Ishikawa (cell line): Measurements from ENCODE around the gene TM4SF18.
A peak's percentile ranks its signal among the peaks of the same experiment; 100 is the strongest.

Source experiments
- CEBPB ChIP-seq: IDR thresholded peaks from 2 replicates; pipeline ENCODE4 v1.6.1; 2012
- CREB1 ChIP-seq: IDR thresholded peaks from 2 replicates; pipeline ENCODE4 v1.6.1; 2012; ENCODE audit warnings: low read depth
- EGR1 ChIP-seq: IDR thresholded peaks from 2 replicates; pipeline ENCODE4 v1.6.1; 2012
- EP300 ChIP-seq: IDR thresholded peaks from 2 replicates; pipeline ENCODE4 v1.6.1; 2012; ENCODE audit warnings: borderline replicate concordance
- FOXM1 ChIP-seq: IDR thresholded peaks from 2 replicates; pipeline ENCODE4 v1.6.1; 2012; ENCODE audit warnings: low read depth, borderline replicate concordance
- MAX ChIP-seq: IDR thresholded peaks from 2 replicates; pipeline ENCODE4 v1.6.1; 2012
- NFIC ChIP-seq: IDR thresholded peaks from 2 replicates; pipeline ENCODE4 v1.6.1; 2012
- RAD21 ChIP-seq: IDR thresholded peaks from 2 replicates; pipeline ENCODE4 v1.6.1; 2012; ENCODE audit warnings: low read depth
- REST ChIP-seq: IDR thresholded peaks from 2 replicates; pipeline ENCODE4 v1.6.1; 2012; ENCODE audit warnings: low read depth, mild to moderate bottlenecking
- TAF1 ChIP-seq: IDR thresholded peaks from 2 replicates; pipeline ENCODE4 v1.6.1; 2012; ENCODE audit warnings: low read depth, mild to moderate bottlenecking
- TCF12 ChIP-seq: IDR thresholded peaks from 2 replicates; pipeline ENCODE4 v1.6.1; 2012; ENCODE audit warnings: low read depth
- TEAD4 ChIP-seq: IDR thresholded peaks from 2 replicates; pipeline ENCODE4 v1.6.1; 2012
- USF1 ChIP-seq: IDR thresholded peaks from 2 replicates; pipeline ENCODE4 v1.6.1; 2012
- YY1 ChIP-seq: IDR thresholded peaks from 2 replicates; pipeline ENCODE4 v1.6.1; 2012; ENCODE audit warnings: low read depth
- ZBTB7A ChIP-seq: IDR thresholded peaks from 2 replicates; pipeline ENCODE4 v1.6.1; 2012; ENCODE audit warnings: low read depth

The TM4SF18 gene

GRCh38 chr3:149339931-149340309 is 6.5 kb upstream of the TM4SF18 start:
- TF ChIP-seq MAX = no peak
- TF ChIP-seq TEAD4 = peak; percentile 97
- peak; percentile 92 for TF ChIP-seq TCF12
- TF ChIP-seq NFIC = peak; percentile 69
- TF ChIP-seq TAF1 = no peak
- TF ChIP-seq USF1 = no peak
- no peak for TF ChIP-seq RAD21
- no peak for TF ChIP-seq REST
- TF ChIP-seq CREB1 = no peak
- TF ChIP-seq ZBTB7A = no peak
- peak; percentile 87; the same call in 1 of the 2 replicates for TF ChIP-seq FOXM1
- no peak for TF ChIP-seq EGR1
- TF ChIP-seq CEBPB = peak; percentile 37; the same call in 1 of the 2 replicates
- peak; percentile 92 for TF ChIP-seq EP300
- TF ChIP-seq YY1 = 0 out of 2 replicates have a peak, but pooled peaks have one; percentile 29

DNA sequence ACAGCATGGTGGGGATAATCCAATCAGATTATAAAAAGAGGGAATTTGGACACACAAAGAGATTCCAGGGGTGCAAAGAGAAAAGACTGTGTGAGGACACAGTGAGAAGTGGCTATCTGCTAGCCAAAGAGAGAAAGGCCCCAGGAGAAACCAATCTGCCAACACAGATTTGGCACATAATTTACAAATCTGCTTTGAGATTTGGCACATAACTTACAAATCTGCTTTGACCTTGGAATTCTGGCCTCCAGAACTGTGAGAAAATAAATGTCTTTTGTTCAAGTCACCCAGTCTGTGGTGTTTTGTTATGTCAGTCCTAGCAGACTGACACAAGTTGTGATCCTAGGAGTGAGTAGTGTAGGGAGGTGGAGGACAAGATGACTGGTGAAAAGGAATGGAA is 3.5 kb upstream of the TM4SF18 start:
- TF ChIP-seq TAF1 (no peak), EP300 (no peak), MAX (no peak), USF1 (no peak), CREB1 (no peak), TCF12 (no peak), CEBPB (no peak)

DNA sequence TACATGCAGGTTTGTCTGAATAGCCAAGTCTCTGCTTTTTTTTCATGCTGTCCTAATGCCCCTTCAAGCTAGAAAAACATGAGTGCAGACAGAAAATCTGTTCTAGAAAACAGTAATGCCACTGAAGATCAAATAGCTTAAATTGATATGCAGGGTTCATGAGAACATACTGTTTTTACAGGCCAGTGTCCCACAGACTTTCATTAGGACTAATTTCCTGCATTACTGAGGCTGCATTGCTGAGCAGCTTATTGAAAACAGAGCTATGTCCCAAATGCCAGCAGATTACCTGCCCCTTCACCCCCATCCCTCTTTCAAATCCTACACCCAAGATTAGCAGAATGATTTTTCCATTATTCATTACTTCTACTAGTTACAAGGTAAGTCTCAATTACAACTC is 665 bp downstream of the TM4SF18 start:
- no peak for TF ChIP-seq ZBTB7A
- TF ChIP-seq EGR1 = no peak
- no peak for TF ChIP-seq TEAD4
- no peak for TF ChIP-seq CEBPB

GRCh38 chr3:149332227-149332765 is 1.1 kb downstream of the TM4SF18 start:
- no peak for TF ChIP-seq TEAD4
- no peak for TF ChIP-seq ZBTB7A
- no peak for TF ChIP-seq CREB1
- TF ChIP-seq EGR1 = no peak
- no peak for TF ChIP-seq RAD21
- TF ChIP-seq USF1 = no peak
- TF ChIP-seq EP300 = no peak
- TF ChIP-seq MAX = no peak
- TF ChIP-seq FOXM1 = no peak
- TF ChIP-seq REST = no peak
- no peak for TF ChIP-seq NFIC
- TF ChIP-seq YY1 = no peak
- TF ChIP-seq CEBPB = no peak

GRCh38 chr3:149331396-149331795 is 2.0 kb downstream of the TM4SF18 start:
- TF ChIP-seq EGR1 = no peak
- TF ChIP-seq ZBTB7A = no peak
- no peak for TF ChIP-seq TCF12
- no peak for TF ChIP-seq TAF1
- no peak for TF ChIP-seq FOXM1
- TF ChIP-seq YY1 = no peak
- no peak for TF ChIP-seq NFIC
- TF ChIP-seq TEAD4 = no peak
- no peak for TF ChIP-seq MAX
- no peak for TF ChIP-seq CREB1
- no peak for TF ChIP-seq EP300
- TF ChIP-seq RAD21 = no peak
- no peak for TF ChIP-seq USF1
- no peak for TF ChIP-seq REST
- TF ChIP-seq CEBPB = no peak
